GM12878 (cell line): ENCODE measurements around the gene CPT2. TPM values are rescaled to one million over a fixed set of nuclear protein-coding genes. Genes with fewer than 3 reads are reported as not detected.

Source experiments
- GABPA ChIP-seq: IDR thresholded peaks from 2 replicates; pipeline ENCODE4 v1.6.1; 2014; ENCODE audit warnings: antibody characterized with exemption, low read depth, mild to moderate bottlenecking, inconsistent platforms
- IKZF2 ChIP-seq, 2 experiments: fragments of 450-650 bp; IDR thresholded peaks; 2 replicates each; pipeline ENCODE4 v1.6.1; 2017; ENCODE audit warnings: mild to moderate bottlenecking in 2 of 2, moderate library complexity in 2 of 2
- KLF5 ChIP-seq: fragments of 450-650 bp; IDR thresholded peaks from 2 replicates; pipeline ENCODE4 v1.6.1; 2014; ENCODE audit warnings: mild to moderate bottlenecking; ENCODE audit not compliant: partially characterized antibody
- MXI1 ChIP-seq: fragments of 150-350 bp; IDR thresholded peaks from 2 replicates; pipeline ENCODE4 v1.6.1; 2011; ENCODE audit warnings: low read depth, mild to moderate bottlenecking, inconsistent platforms, low read length, improper control_type of control experiment
- SPI1 ChIP-seq: IDR thresholded peaks from 2 replicates; pipeline ENCODE4 v1.6.1; 2011; ENCODE audit warnings: low read depth, mild to moderate bottlenecking, low read length, moderate library complexity, borderline replicate concordance; ENCODE audit not compliant: insufficient read depth
- STAT1 ChIP-seq: fragments of 450-650 bp; conservative IDR thresholded peaks from 2 replicates; pipeline ENCODE4 v1.6.1; 2014; ENCODE audit warnings: antibody characterized with exemption, mild to moderate bottlenecking
- polyA plus RNA-seq, 11 experiments: library from polyadenylated mRNA; depleted of rRNA in 4 of 11; unstranded in 6 of 11; stranded (reverse) in 5 of 11; fragments of >200 nt; fragmentation: Nextera tagmentation in 4 of 11; fragmentation: Illumina TruSeq in 1 of 11; extraction: Ambion mirVana in 4 of 11; extraction: Trizol in 1 of 11; gene quantifications; 1 replicate in 1 of 11; 2 replicates in 10 of 11; pipeline versions ENCODE4 v1.2.1 to v1.2.3, GENCODE V29; 2011 to 2016; ENCODE audit warnings: inconsistent platforms in 2 of 11, missing spikeins in 2 of 11, low read depth in 1 of 11
- total RNA-seq, 4 experiments: library from RNA; depleted of rRNA in 3 of 4; stranded (reverse); fragments of >200 nt in 3 of 4; fragmentation: Illumina TruSeq in 1 of 4; extraction: Trizol in 1 of 4; gene quantifications; 2 replicates each; pipeline versions ENCODE4 v1.2.1 to v1.2.3, GENCODE V29; 2013 to 2021
- TF ChIP-seq, protein P1 (sequence below): IDR thresholded peaks from 2 replicates; pipeline ENCODE4 v1.6.1; 2011; ENCODE audit warnings: mild to moderate bottlenecking, low read depth, low read length, moderate library complexity; ENCODE audit not compliant: insufficient replicate concordance
- TF ChIP-seq, protein P2 (sequence below): IDR thresholded peaks from 2 replicates; pipeline ENCODE4 v1.6.1; 2012; ENCODE audit warnings: mild to moderate bottlenecking, low read depth, low read length
- TF ChIP-seq, protein P3 (sequence below): fragments of 450-650 bp; IDR thresholded peaks from 2 replicates; pipeline ENCODE4 v1.6.1; 2016; ENCODE audit warnings: mild to moderate bottlenecking
- TF ChIP-seq, protein P4 (sequence below): fragments of 450-650 bp; IDR thresholded peaks from 2 replicates; pipeline ENCODE4 v1.6.1; 2018; ENCODE audit warnings: borderline replicate concordance, mild to moderate bottlenecking; ENCODE audit not compliant: partially characterized antibody
- TF ChIP-seq, protein P5 (sequence below): IDR thresholded peaks from 2 replicates; pipeline ENCODE4 v1.6.1; 2011; ENCODE audit warnings: borderline replicate concordance, low read depth, mild to moderate bottlenecking, moderate library complexity, mixed read lengths, low read length; ENCODE audit not compliant: insufficient read depth; ENCODE audit errors: extremely low read length
- TF ChIP-seq, protein P6 (sequence below): fragments of 450-650 bp; IDR thresholded peaks from 2 replicates; pipeline ENCODE4 v1.6.1; 2017; ENCODE audit warnings: mild to moderate bottlenecking, moderate library complexity

Gene CPT2
- total and polyA plus RNA-seq, 10 of the 15 experiments (the other 5 are each of a cell fraction or from before 2014, with no cell fraction given), result 10.1 to 36.2 (median 26.3) TPM

DNA sequence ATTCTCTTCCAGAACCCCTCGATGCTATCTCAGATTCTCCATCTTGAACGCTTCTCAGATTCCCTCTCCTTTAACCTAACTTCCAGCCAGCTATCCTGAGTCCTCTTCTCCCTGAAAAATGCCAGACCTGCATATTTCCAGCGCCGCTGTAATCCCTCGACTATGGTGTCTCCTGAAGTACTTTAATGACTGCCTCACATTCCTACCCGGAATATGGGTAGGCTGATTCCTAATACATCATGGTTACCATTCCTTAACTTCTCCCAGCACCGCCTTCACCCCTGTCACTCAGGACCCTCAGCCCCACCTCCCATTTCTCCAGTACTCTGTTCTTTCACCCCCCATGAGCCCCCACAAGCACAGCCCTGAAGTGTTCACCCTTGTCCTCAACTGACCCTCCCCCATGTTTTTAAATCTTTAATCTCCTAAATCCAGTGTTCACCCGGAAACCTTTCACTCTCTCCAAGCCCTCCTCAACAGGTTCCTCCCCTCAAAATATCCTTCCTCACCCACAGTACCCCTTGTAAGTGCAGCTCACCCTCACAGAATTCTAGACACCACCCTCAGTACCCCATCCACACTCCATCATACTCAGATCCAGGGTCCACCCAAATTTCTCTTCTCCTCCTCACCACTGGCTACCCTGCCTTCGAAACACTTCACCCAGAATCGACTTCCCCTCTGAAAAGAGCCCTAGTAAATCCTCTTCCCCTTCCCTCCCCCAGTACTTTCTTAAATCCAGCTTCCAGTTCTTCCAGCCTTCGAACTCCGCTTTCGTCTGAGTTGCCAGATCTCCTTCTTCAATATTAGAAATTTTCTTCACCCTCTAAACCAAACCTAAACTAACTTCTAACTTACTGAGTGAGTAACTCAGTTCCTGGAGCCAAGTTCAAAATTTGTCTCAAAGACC is 922 bp downstream of the CPT2 start (continued):
- TF ChIP-seq SPI1, result peak; percentile 38; the same call in 1 of the 2 replicates
- TF ChIP-seq, protein P1, sequence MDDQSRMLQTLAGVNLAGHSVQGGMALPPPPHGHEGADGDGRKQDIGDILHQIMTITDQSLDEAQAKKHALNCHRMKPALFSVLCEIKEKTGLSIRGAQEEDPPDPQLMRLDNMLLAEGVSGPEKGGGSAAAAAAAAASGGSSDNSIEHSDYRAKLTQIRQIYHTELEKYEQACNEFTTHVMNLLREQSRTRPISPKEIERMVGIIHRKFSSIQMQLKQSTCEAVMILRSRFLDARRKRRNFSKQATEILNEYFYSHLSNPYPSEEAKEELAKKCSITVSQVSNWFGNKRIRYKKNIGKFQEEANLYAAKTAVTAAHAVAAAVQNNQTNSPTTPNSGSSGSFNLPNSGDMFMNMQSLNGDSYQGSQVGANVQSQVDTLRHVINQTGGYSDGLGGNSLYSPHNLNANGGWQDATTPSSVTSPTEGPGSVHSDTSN, result peak; percentile 64
- TF ChIP-seq GABPA, result no peak
- no peak for TF ChIP-seq MXI1
- TF ChIP-seq IKZF2 (IDR thresholded peaks at IDR 0.05), result peak; percentile 24 to 26; a peak in 1 of 4 replicates
- TF ChIP-seq, protein P2, sequence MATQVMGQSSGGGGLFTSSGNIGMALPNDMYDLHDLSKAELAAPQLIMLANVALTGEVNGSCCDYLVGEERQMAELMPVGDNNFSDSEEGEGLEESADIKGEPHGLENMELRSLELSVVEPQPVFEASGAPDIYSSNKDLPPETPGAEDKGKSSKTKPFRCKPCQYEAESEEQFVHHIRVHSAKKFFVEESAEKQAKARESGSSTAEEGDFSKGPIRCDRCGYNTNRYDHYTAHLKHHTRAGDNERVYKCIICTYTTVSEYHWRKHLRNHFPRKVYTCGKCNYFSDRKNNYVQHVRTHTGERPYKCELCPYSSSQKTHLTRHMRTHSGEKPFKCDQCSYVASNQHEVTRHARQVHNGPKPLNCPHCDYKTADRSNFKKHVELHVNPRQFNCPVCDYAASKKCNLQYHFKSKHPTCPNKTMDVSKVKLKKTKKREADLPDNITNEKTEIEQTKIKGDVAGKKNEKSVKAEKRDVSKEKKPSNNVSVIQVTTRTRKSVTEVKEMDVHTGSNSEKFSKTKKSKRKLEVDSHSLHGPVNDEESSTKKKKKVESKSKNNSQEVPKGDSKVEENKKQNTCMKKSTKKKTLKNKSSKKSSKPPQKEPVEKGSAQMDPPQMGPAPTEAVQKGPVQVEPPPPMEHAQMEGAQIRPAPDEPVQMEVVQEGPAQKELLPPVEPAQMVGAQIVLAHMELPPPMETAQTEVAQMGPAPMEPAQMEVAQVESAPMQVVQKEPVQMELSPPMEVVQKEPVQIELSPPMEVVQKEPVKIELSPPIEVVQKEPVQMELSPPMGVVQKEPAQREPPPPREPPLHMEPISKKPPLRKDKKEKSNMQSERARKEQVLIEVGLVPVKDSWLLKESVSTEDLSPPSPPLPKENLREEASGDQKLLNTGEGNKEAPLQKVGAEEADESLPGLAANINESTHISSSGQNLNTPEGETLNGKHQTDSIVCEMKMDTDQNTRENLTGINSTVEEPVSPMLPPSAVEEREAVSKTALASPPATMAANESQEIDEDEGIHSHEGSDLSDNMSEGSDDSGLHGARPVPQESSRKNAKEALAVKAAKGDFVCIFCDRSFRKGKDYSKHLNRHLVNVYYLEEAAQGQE, result no peak
- TF ChIP-seq, protein P3, sequence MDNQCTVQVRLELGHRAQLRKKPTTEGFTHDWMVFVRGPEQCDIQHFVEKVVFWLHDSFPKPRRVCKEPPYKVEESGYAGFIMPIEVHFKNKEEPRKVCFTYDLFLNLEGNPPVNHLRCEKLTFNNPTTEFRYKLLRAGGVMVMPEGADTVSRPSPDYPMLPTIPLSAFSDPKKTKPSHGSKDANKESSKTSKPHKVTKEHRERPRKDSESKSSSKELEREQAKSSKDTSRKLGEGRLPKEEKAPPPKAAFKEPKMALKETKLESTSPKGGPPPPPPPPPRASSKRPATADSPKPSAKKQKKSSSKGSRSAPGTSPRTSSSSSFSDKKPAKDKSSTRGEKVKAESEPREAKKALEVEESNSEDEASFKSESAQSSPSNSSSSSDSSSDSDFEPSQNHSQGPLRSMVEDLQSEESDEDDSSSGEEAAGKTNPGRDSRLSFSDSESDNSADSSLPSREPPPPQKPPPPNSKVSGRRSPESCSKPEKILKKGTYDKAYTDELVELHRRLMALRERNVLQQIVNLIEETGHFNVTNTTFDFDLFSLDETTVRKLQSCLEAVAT, result 0 out of 2 replicates have a peak, but pooled peaks have one; percentile 15
- TF ChIP-seq KLF5, result no peak
- TF ChIP-seq, protein P4, sequence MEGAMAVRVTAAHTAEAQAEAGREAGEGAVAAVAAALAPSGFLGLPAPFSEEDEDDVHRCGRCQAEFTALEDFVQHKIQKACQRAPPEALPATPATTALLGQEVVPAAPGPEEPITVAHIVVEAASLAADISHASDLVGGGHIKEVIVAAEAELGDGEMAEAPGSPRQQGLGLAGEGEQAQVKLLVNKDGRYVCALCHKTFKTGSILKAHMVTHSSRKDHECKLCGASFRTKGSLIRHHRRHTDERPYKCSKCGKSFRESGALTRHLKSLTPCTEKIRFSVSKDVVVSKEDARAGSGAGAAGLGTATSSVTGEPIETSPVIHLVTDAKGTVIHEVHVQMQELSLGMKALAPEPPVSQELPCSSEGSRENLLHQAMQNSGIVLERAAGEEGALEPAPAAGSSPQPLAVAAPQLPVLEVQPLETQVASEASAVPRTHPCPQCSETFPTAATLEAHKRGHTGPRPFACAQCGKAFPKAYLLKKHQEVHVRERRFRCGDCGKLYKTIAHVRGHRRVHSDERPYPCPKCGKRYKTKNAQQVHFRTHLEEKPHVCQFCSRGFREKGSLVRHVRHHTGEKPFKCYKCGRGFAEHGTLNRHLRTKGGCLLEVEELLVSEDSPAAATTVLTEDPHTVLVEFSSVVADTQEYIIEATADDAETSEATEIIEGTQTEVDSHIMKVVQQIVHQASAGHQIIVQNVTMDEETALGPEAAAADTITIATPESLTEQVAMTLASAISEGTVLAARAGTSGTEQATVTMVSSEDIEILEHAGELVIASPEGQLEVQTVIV, result no peak
- no peak for TF ChIP-seq STAT1
- TF ChIP-seq, protein P5, sequence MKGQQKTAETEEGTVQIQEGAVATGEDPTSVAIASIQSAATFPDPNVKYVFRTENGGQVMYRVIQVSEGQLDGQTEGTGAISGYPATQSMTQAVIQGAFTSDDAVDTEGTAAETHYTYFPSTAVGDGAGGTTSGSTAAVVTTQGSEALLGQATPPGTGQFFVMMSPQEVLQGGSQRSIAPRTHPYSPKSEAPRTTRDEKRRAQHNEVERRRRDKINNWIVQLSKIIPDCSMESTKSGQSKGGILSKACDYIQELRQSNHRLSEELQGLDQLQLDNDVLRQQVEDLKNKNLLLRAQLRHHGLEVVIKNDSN, result no peak
- TF ChIP-seq, protein P6, sequence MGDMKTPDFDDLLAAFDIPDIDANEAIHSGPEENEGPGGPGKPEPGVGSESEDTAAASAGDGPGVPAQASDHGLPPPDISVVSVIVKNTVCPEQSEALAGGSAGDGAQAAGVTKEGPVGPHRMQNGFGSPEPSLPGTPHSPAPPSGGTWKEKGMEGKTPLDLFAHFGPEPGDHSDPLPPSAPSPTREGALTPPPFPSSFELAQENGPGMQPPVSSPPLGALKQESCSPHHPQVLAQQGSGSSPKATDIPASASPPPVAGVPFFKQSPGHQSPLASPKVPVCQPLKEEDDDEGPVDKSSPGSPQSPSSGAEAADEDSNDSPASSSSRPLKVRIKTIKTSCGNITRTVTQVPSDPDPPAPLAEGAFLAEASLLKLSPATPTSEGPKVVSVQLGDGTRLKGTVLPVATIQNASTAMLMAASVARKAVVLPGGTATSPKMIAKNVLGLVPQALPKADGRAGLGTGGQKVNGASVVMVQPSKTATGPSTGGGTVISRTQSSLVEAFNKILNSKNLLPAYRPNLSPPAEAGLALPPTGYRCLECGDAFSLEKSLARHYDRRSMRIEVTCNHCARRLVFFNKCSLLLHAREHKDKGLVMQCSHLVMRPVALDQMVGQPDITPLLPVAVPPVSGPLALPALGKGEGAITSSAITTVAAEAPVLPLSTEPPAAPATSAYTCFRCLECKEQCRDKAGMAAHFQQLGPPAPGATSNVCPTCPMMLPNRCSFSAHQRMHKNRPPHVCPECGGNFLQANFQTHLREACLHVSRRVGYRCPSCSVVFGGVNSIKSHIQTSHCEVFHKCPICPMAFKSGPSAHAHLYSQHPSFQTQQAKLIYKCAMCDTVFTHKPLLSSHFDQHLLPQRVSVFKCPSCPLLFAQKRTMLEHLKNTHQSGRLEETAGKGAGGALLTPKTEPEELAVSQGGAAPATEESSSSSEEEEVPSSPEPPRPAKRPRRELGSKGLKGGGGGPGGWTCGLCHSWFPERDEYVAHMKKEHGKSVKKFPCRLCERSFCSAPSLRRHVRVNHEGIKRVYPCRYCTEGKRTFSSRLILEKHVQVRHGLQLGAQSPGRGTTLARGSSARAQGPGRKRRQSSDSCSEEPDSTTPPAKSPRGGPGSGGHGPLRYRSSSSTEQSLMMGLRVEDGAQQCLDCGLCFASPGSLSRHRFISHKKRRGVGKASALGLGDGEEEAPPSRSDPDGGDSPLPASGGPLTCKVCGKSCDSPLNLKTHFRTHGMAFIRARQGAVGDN, result no peak
